GM18907 (cell line): ENCODE results near the gene SLC4A1AP.

Experiments used
- ATAC-seq: cut with Tn5 transposase; IDR thresholded peaks from one replicate; pipeline ENCODE4 v1.9.1; 2021; ENCODE audit warnings: mild to moderate bottlenecking, moderate library complexity; ENCODE audit not compliant: unreplicated experiment

The SLC4A1AP gene

GRCh38 chr2:27702302-27702701 lies 38.6 kb downstream of the SLC4A1AP start:
- no peak for ATAC-seq

GRCh38 chr2:27703638-27704341 lies 40.1 kb downstream of the SLC4A1AP start:
- peak; percentile 51 for ATAC-seq

GRCh38 chr2:27704342-27704876 lies 40.7 kb downstream of the SLC4A1AP start:
- no peak for ATAC-seq

- ATAC-seq = no peak
Observed at GRCh38 chr2:27705851-27706622, 42.3 kb downstream of the SLC4A1AP start.

GRCh38 chr2:27707462-27708256 lies 44.0 kb downstream of the SLC4A1AP start:
- no peak for ATAC-seq

GRCh38 chr2:27708257-27708654 lies 44.6 kb downstream of the SLC4A1AP start:
- ATAC-seq = no peak

- no peak for ATAC-seq
Observed at GRCh38 chr2:27708666-27709065, 45.0 kb downstream of the SLC4A1AP start.

- ATAC-seq = no peak
Observed at GRCh38 chr2:27709326-27709725, 45.6 kb downstream of the SLC4A1AP start.

- no peak for ATAC-seq
Observed at GRCh38 chr2:27709960-27710575, 46.4 kb downstream of the SLC4A1AP start.

GRCh38 chr2:27710640-27711430 lies 47.1 kb downstream of the SLC4A1AP start:
- no peak for ATAC-seq

- no peak for ATAC-seq
Observed at GRCh38 chr2:27711804-27712203, 48.1 kb downstream of the SLC4A1AP start.

- ATAC-seq = no peak
Observed at GRCh38 chr2:27712522-27712921, 48.8 kb downstream of the SLC4A1AP start.

- ATAC-seq = no peak
Observed at GRCh38 chr2:27713201-27713600, 49.5 kb downstream of the SLC4A1AP start.

- ATAC-seq = no peak
Observed at GRCh38 chr2:27714053-27714452, 50.4 kb downstream of the SLC4A1AP start.

- no peak for ATAC-seq
Observed at GRCh38 chr2:27714851-27715291, 51.2 kb downstream of the SLC4A1AP start.

GRCh38 chr2:27715318-27716210 lies 51.9 kb downstream of the SLC4A1AP start:
- no peak for ATAC-seq

- ATAC-seq = no peak
Observed at GRCh38 chr2:27716301-27717069, 52.8 kb downstream of the SLC4A1AP start.
